GM12801 (cell line): ENCODE results near the gene HOMER1.

Source experiments
- CTCF ChIP-seq: IDR thresholded peaks from one replicate; pipeline ENCODE4 v1.5.1; 2011; ENCODE audit warnings: control low read depth; ENCODE audit not compliant: insufficient read length; ENCODE audit errors: extremely low read depth

The HOMER1 gene

GRCh38 chr5:79535477-79536192 is 21.7 kb upstream of the HOMER1 start:
- no peak for TF ChIP-seq CTCF

- TF ChIP-seq CTCF: no peak
These were observed 15.2 kb upstream of the HOMER1 start for GRCh38 chr5:79529110-79529509.

GRCh38 chr5:79527431-79527830 is 13.5 kb upstream of the HOMER1 start:
- no peak for TF ChIP-seq CTCF

- TF ChIP-seq CTCF: no peak
These were observed 13.0 kb upstream of the HOMER1 start for GRCh38 chr5:79526928-79527327.

- no peak for TF ChIP-seq CTCF
These were observed 12.6 kb upstream of the HOMER1 start for GRCh38 chr5:79526493-79526892.

- TF ChIP-seq CTCF: no peak
These were observed 7.2 kb upstream of the HOMER1 start for GRCh38 chr5:79521156-79521555.

GRCh38 chr5:79518718-79519117 is 4.8 kb upstream of the HOMER1 start:
- no peak for TF ChIP-seq CTCF
